IPS-20b (cell line): ENCODE measurements around the gene SPC25.
"Not testable (repeated sequence)": the region's sequence is repeated elsewhere in the genome, so short reads cannot be mapped to it uniquely, and the experiment has no call there.

Experiments
- H3K27ac ChIP-seq: one replicate; pipeline ENCODE4 v1.5.1; 2013; ENCODE audit warnings: low read length
- H3K27me3 ChIP-seq: 2 replicates; pipeline ENCODE4 v1.6.1; 2013; ENCODE audit warnings: mild to moderate bottlenecking, low read length, inconsistent platforms; ENCODE audit not compliant: insufficient read depth
- H3K36me3 ChIP-seq: 2 replicates; pipeline ENCODE4 v1.6.1; 2013; ENCODE audit warnings: low read depth, mild to moderate bottlenecking, inconsistent platforms, low read length, moderate library complexity; ENCODE audit not compliant: insufficient read depth
- H3K4me1 ChIP-seq: 2 replicates; pipeline ENCODE4 v1.6.1; 2013; ENCODE audit warnings: mild to moderate bottlenecking, control low read depth, inconsistent platforms, low read length, moderate library complexity; ENCODE audit not compliant: insufficient read depth
- H3K4me3 ChIP-seq: 2 replicates; pipeline ENCODE4 v1.5.1; 2013; ENCODE audit warnings: mild to moderate bottlenecking, low read length, inconsistent platforms
- H3K9ac ChIP-seq: 2 replicates; pipeline ENCODE4 v1.6.1; 2013; ENCODE audit warnings: low read depth, mild to moderate bottlenecking, inconsistent platforms, low read length, moderate library complexity
- H3K9me3 ChIP-seq: 2 replicates; pipeline ENCODE4 v1.6.1; 2013; ENCODE audit warnings: mild to moderate bottlenecking, low read depth, low read length, inconsistent platforms; ENCODE audit not compliant: insufficient read depth

SPC25 gene, protein sequence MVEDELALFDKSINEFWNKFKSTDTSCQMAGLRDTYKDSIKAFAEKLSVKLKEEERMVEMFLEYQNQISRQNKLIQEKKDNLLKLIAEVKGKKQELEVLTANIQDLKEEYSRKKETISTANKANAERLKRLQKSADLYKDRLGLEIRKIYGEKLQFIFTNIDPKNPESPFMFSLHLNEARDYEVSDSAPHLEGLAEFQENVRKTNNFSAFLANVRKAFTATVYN

DNA sequence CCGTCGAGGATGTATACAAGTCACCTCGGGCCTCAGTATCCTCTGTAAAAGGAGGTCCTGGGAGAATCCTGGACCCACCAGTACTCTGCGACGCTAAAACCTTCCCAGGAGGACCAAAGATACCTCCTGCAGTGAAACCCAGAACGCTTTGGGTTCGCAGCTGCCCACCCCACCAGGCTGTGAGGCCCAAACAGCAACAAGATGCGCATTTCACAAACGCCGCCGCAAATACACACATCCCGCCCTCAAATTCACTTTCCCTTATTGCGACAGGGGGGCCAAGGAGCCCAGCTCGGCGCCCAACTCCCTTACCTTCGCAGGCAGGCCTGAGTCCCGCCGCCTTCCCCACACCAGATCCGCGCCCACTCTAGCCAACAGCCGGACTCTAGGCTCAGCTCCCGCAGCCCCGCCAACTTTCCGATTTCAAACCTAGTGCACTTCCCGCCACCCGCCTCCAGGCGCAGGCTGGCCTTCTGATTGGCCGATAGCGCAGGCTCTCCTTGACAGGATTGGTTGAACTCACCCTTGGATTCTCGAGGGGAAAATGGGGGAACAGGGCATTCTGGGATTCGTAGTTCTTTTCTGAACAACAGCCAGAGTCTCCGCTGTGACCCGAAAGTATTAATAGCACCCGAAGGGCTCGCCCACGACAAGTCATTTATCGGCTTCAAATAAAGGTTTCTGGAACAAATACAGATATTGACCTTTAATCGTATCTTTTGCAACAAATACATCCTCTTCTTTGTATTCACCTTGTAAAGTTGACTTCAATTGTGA, at the start of gene SPC25:
Gene SPC25 (minus strand): TSS at position 425 of the 777 bp plus-strand sequence. CDS start 911 bp downstream, outside the sequence.
- peaks cover 28% of the 10 kb centered on the region for H3K36me3 ChIP-seq
- no peaks in the 10 kb centered on the region for H3K9me3 ChIP-seq
- peaks cover 16% of the 10 kb centered on the region for H3K27me3 ChIP-seq
- peak within 1 kb of the TSS; percentile 2 for H3K27ac ChIP-seq
- peak within 1 kb of the TSS; percentile 81 for H3K9ac ChIP-seq
- H3K4me1 ChIP-seq, result peaks cover 10% of the 10 kb centered on the region; the same call in 1 of the 2 replicates
- H3K4me3 ChIP-seq, result peak within 1 kb of the TSS; percentile 84

GRCh38 chr2:168939918-168940317, 49.7 kb upstream of the SPC25 start:
- Histone ChIP-seq H3K27ac (no peak overlapping the region), H3K27me3 (no peaks in the 10 kb centered on the region), H3K9me3 (no peaks in the 10 kb centered on the region), H3K4me3 (no peak overlapping the region), H3K4me1 (no peaks in the 10 kb centered on the region), H3K36me3 (no peaks in the 10 kb centered on the region), H3K9ac (no peak overlapping the region)

GRCh38 chr2:168939061-168939460, 48.8 kb upstream of the SPC25 start:
- no peaks in the 10 kb centered on the region for H3K27me3 ChIP-seq
- H3K27ac ChIP-seq, result no peak overlapping the region
- no peaks in the 10 kb centered on the region for H3K9me3 ChIP-seq
- no peak overlapping the region for H3K4me3 ChIP-seq
- H3K4me1 ChIP-seq, result no peaks in the 10 kb centered on the region
- H3K9ac ChIP-seq, result no peak overlapping the region
- no peaks in the 10 kb centered on the region for H3K36me3 ChIP-seq

DNA sequence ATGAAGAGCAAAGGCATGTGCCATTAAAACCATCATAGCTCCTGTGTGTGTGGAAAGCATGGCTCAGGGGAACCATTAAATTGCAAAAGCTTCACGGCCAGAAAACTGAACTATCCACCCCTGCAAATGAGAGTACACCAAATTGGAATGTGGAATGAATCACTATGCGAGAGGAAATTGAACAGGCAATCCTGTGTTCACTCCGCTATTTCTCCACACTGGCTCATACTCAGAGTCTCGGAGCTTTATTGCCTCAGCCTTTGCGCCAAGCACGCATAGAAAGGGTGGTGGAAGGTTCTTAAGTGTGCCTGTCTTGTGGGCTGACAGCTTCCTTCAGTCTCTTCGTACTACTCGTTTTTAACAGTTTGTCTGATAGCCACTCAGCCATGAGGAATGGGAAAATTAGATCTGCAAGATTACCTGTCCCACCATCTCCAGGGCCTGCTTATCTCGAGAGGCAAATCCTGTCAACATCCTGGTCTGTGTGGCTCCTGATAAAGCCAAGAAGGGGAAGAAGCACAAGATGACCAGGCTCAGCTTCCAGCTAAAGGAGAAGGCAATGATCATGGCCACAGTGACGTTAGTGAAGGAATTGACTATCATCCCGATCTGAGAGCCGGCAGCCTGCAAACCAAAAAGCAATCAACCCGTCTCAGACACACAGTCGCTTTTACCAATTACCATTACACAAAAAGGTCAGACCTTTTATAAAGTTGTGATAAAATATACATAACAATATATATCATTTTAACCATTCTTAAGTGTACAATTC, 45.8 kb upstream of the SPC25 start:
- Histone ChIP-seq H3K9me3 (no peaks in the 10 kb centered on the region), H3K4me3 (no peak overlapping the region), H3K27me3 (no peaks in the 10 kb centered on the region), H3K4me1 (no peaks in the 10 kb centered on the region), H3K27ac (no peak overlapping the region), H3K9ac (no peak overlapping the region), H3K36me3 (no peaks in the 10 kb centered on the region)

DNA sequence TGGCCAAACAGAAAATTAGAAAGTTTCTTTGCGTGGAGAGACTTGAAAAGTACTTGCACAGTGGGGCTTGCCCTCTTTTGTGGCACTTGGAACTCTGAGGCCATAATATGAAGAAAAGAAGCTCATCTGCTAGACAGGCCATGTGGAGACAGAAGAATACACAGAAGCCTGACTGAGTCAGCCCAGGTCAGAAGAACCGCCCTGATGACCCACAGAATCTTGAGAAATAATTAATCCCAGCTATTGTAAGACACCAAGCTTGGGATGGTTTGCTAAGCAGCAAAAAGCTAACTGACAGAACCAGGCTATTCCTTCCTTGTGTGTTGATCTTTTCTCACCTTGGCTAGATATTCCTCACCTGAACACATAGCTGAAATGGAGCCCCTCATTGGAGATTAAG, 44.6 kb upstream of the SPC25 start:
- H3K4me3 ChIP-seq, result no peak overlapping the region
- no peak overlapping the region for H3K9ac ChIP-seq
- no peaks in the 10 kb centered on the region for H3K36me3 ChIP-seq
- no peaks in the 10 kb centered on the region for H3K9me3 ChIP-seq
- no peaks in the 10 kb centered on the region for H3K4me1 ChIP-seq
- H3K27me3 ChIP-seq, result no peaks in the 10 kb centered on the region
- H3K27ac ChIP-seq, result no peak overlapping the region

DNA sequence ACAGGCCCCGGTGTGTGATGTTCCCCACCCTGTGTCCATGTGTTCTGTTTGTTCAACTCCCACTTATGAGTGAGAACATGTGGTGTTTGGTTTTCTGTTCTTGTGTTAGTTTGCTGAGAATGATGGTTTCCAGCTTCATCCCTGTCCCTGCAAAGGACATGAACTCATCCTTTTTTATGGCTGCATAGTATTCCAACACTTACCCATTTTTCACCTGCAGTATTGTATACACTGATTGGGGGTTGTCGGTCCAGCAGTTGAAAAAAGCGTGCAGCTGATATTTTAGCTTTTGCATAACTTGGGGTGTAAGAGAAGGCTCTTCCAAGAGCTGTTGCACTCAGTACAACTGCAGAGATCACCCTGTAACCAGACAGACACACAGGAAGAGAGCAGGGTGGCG, 41.9 kb upstream of the SPC25 start:
- not testable (repeated sequence) for H3K27me3 ChIP-seq, H3K36me3 ChIP-seq, H3K27ac ChIP-seq, H3K4me3 ChIP-seq, H3K9me3 ChIP-seq, H3K9ac ChIP-seq, H3K4me1 ChIP-seq

- Histone ChIP-seq H3K4me1 (no peaks in the 10 kb centered on the region), H3K27ac (no peak overlapping the region), H3K36me3 (no peaks in the 10 kb centered on the region), H3K4me3 (no peak overlapping the region), H3K9ac (no peak overlapping the region), H3K27me3 (no peaks in the 10 kb centered on the region), H3K9me3 (no peaks in the 10 kb centered on the region)
Measured at GRCh38 chr2:168930242-168930641, 40.0 kb upstream of the SPC25 start.

DNA sequence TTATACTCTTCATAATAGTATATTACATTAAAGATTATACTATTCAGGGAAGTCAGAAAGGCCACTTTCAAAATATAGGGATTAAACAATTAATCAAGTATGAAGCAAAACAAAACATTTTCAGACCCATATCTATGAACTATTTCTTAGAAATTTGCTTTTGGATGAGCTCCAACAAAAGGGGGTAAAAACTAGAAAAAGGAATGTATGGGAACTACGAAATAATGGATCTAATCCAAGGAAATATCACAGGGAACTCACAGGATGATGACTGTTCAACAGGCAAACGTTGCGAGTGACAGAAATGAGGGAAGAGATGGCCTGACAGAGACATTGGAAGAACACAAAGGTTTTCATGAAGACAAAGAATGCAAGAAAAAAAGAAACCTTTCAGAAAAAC, 38.8 kb upstream of the SPC25 start:
- no peaks in the 10 kb centered on the region for H3K27me3 ChIP-seq
- no peaks in the 10 kb centered on the region for H3K4me1 ChIP-seq
- H3K4me3 ChIP-seq, result no peak overlapping the region
- H3K9ac ChIP-seq, result no peak overlapping the region
- no peaks in the 10 kb centered on the region for H3K9me3 ChIP-seq
- no peaks in the 10 kb centered on the region for H3K36me3 ChIP-seq
- H3K27ac ChIP-seq, result no peak overlapping the region

DNA sequence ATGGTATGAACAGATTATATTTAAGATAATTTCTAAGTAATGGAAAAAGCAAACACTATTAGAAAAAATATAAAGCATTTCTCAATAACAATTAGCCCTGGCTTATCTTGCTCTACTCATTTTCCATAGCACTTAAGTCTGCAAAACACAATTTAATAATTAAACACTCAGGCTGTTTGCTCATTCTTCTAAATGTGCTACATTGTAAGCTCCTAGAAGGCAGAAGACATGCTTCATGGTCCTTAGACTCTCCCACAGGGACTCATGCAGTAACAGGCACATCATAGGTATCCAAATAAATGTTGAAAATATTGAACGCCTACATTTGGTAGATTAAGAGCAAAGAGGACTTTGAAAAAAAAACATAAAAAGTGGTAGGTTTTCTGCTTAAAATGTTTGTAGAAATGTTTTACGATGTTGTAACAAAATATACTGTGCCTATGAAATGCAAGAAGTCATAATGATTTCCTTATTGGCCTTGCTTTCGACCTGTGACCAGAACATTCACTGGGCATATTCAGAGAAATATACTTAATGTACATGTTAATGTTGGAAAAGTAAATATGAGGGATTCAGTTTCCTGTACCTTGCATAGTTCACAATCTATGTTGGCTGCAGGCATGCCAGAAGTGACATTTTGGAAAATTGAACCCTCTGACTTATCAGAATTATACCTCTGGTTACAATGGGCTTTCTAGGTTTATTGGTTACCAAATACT, 38.0 kb upstream of the SPC25 start:
- no peaks in the 10 kb centered on the region for H3K9me3 ChIP-seq
- H3K36me3 ChIP-seq, result no peaks in the 10 kb centered on the region
- H3K4me3 ChIP-seq, result no peak overlapping the region
- H3K4me1 ChIP-seq, result no peaks in the 10 kb centered on the region
- H3K9ac ChIP-seq, result no peak overlapping the region
- no peaks in the 10 kb centered on the region for H3K27me3 ChIP-seq
- no peak overlapping the region for H3K27ac ChIP-seq

DNA sequence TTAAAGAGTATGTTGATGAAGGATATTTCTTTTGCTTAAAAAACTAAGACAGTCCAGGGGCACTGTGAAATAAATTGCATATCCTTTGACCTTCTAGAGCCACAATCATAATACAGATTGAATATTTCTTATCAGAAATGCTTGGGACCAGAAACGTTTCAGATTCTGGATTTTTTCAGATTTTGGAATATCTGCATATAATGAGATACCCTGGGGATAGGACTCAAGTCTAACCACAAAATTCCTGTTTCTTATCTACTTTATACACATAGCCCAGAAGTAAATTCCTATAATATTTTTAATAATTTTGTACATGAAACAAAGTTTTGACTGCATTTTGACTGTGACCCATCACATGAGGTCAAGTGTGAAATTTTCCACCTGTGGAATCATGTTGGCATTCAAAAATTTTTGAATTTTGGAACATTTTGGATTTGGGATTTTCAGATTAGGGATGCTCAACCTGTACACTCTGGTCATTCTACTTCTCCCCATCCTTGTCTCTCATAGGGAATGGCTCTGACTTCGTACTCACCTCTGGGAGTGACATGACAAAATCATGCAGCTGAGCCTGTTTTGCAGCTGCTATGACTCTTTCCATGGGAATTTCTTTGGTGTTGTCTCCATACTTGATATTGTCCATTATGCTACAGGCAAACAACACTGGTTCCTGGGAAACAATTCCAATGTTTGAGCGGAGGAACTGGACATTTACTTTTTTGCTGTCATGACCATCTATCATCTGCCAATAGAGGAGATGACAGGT, 36.6 kb upstream of the SPC25 start:
- Histone ChIP-seq H3K9me3 (no peaks in the 10 kb centered on the region), H3K9ac (no peak overlapping the region), H3K27ac (no peak overlapping the region), H3K36me3 (no peaks in the 10 kb centered on the region), H3K4me1 (no peaks in the 10 kb centered on the region), H3K4me3 (no peak overlapping the region), H3K27me3 (no peaks in the 10 kb centered on the region)
